ENCODE measurements around the gene QSOX1.

Gene QSOX1

GRCh38 chr1:180211860-180212229 lies 57.2 kb downstream of the QSOX1 start:
- H3K9ac ChIP-seq (ENCODE audit: low read length) = no peak overlapping the region
- H3K36me3 ChIP-seq (replicated peaks; ENCODE audit: low read depth, low read length) = no peaks in the 10 kb centered on the region
- H2AFZ ChIP-seq (ENCODE audit: low read depth, low read length) = peak overlapping the region; percentile 33; the same call in 1 of the 2 replicates
- H4K20me1 ChIP-seq (ENCODE audit: insufficient read depth, low read length) = no peaks in the 10 kb centered on the region
- H3K4me1 ChIP-seq (ENCODE audit: low read length) = peaks cover 8% of the 10 kb centered on the region
- H3K4me2 ChIP-seq (ENCODE audit: low read length) = no peak overlapping the region
- H3K79me2 ChIP-seq (ENCODE audit: low read length) = no peaks in the 10 kb centered on the region
- H3K9me3 ChIP-seq (ENCODE audit: insufficient read depth, low read length) = no peaks in the 10 kb centered on the region
- no peak overlapping the region for H3K27ac ChIP-seq (ENCODE audit: low read length)
- TF ChIP-seq CTCF (IDR thresholded peaks at IDR 0.05; ENCODE audit: low read depth, low read length) (no peak), EZH2phosphoT487 (IDR thresholded peaks at IDR 0.05; ENCODE audit: low read depth) (no peak)
- H3K4me3 ChIP-seq (ENCODE audit: low read length) = no peak overlapping the region
- no peaks in the 10 kb centered on the region for H3K27me3 ChIP-seq (ENCODE audit: low read depth, low read length)

GRCh38 chr1:180213401-180214170 lies 58.9 kb downstream of the QSOX1 start:
- H2AFZ ChIP-seq (ENCODE audit: low read depth, low read length) = peak overlapping the region; percentile 99

DNA sequence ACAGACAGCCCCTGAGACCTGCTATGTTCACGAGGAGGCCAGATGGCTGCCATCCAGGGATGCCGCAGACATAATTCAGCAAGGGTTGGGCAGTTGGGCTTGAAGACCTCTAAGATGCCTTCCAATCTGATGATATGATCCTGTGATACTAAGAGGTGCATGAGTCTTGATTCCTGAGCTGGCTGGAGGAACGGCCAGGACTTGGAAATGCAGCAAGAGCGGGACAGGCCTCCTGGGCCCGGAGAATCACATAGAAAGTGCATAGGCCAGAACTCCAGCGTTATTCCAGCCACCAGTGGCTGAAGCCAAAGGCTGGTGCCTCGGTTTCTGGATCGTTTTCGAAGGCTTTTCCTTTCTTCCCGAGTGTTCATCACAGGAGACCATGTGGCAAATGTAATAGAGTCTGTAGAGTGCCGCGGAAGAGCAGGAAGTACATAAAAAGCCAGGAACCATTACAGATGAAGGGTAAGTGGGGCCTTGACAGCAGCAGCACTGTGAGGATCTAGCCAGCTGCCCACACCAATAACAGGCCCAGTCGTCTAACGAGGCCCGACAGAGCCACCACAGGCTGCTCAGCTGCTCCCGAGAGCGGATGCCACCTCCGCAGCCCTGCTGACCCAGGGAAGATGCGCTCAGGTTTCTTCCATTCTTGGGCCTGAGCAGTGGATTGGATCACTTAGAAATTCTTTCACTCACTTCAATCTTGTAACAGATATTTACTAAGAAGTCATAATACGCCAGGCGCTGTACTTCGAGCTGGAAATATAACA lies 61.4 kb downstream of the QSOX1 start:
- H3K27me3 ChIP-seq (ENCODE audit: low read depth, low read length) = no peaks in the 10 kb centered on the region
- H3K4me2 ChIP-seq (ENCODE audit: low read length) = no peak overlapping the region
- H3K79me2 ChIP-seq (ENCODE audit: low read length) = no peaks in the 10 kb centered on the region
- no peak overlapping the region for H2AFZ ChIP-seq (ENCODE audit: low read depth, low read length)
- no peaks in the 10 kb centered on the region for H4K20me1 ChIP-seq (ENCODE audit: insufficient read depth, low read length)
- no peak overlapping the region for H3K4me3 ChIP-seq (ENCODE audit: low read length)
- no peaks in the 10 kb centered on the region for H3K36me3 ChIP-seq (replicated peaks; ENCODE audit: low read depth, low read length)
- no peaks in the 10 kb centered on the region for H3K9me3 ChIP-seq (ENCODE audit: insufficient read depth, low read length)
- no peak overlapping the region for H3K27ac ChIP-seq (ENCODE audit: low read length)
- TF ChIP-seq EZH2phosphoT487 (IDR thresholded peaks at IDR 0.05; ENCODE audit: low read depth) (no peak), CTCF (IDR thresholded peaks at IDR 0.05; ENCODE audit: low read depth, low read length) (no peak)
- H3K4me1 ChIP-seq (ENCODE audit: low read length) = peaks cover 8% of the 10 kb centered on the region
- no peak overlapping the region for H3K9ac ChIP-seq (ENCODE audit: low read length)

More at GRCh38 chr1:180213401-180214170, 58.9 kb downstream of the QSOX1 start:
- H3K4me1 ChIP-seq (ENCODE audit: low read length) = peaks cover 8% of the 10 kb centered on the region
- no peaks in the 10 kb centered on the region for H3K79me2 ChIP-seq (ENCODE audit: low read length)
- TF ChIP-seq CTCF (IDR thresholded peaks at IDR 0.05; ENCODE audit: low read depth, low read length) = peak; percentile 59
- TF ChIP-seq EZH2phosphoT487 (IDR thresholded peaks at IDR 0.05; ENCODE audit: low read depth) = no peak
- no peaks in the 10 kb centered on the region for H3K27me3 ChIP-seq (ENCODE audit: low read depth, low read length)
- H4K20me1 ChIP-seq (ENCODE audit: insufficient read depth, low read length) = no peaks in the 10 kb centered on the region
- H3K27ac ChIP-seq (ENCODE audit: low read length) = no peak overlapping the region
- peak overlapping the region; percentile 78 for H3K4me3 ChIP-seq (ENCODE audit: low read length)
- peak overlapping the region; percentile 40 for H3K9ac ChIP-seq (ENCODE audit: low read length)
- H3K4me2 ChIP-seq (ENCODE audit: low read length) = peak overlapping the region; percentile 81
- H3K36me3 ChIP-seq (replicated peaks; ENCODE audit: low read depth, low read length) = no peaks in the 10 kb centered on the region
- H3K9me3 ChIP-seq (ENCODE audit: insufficient read depth, low read length) = no peaks in the 10 kb centered on the region

DNA sequence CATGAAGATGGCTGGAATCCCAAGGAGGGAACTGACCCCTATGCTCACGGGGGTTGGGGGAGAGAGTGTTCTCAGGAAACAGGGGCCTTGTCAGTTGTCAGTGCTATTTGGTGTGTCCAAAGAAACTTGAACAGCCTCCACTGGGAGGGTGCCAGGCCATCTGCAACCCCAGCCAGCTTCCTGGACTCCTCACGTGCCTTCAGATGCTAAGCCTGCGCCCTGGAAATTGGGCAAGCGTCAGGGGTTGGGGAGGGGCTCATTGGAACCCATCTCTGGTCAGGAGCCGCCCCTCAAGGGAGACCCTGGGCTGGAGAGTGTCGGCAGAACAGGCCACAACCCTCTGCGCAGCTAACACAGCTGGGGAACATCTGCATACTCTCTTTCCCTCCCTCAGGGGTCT lies 62.3 kb downstream of the QSOX1 start:
- no peak overlapping the region for H3K4me2 ChIP-seq (ENCODE audit: low read length)
- H3K9me3 ChIP-seq (ENCODE audit: insufficient read depth, low read length) = no peaks in the 10 kb centered on the region
- no peak overlapping the region for H3K4me3 ChIP-seq (ENCODE audit: low read length)
- H4K20me1 ChIP-seq (ENCODE audit: insufficient read depth, low read length) = no peaks in the 10 kb centered on the region
- no peak overlapping the region for H3K27ac ChIP-seq (ENCODE audit: low read length)
- no peak overlapping the region for H2AFZ ChIP-seq (ENCODE audit: low read depth, low read length)
- no peak overlapping the region for H3K9ac ChIP-seq (ENCODE audit: low read length)
- H3K27me3 ChIP-seq (ENCODE audit: low read depth, low read length) = no peaks in the 10 kb centered on the region
- no peak for TF ChIP-seq EZH2phosphoT487 (IDR thresholded peaks at IDR 0.05; ENCODE audit: low read depth)
- peaks cover 8% of the 10 kb centered on the region for H3K4me1 ChIP-seq (ENCODE audit: low read length)
- no peaks in the 10 kb centered on the region for H3K79me2 ChIP-seq (ENCODE audit: low read length)
- no peaks in the 10 kb centered on the region for H3K36me3 ChIP-seq (replicated peaks; ENCODE audit: low read depth, low read length)

Data from OCI-LY3 (cell line).